Measurements from ENCODE around the gene EIF5B.

DNA sequence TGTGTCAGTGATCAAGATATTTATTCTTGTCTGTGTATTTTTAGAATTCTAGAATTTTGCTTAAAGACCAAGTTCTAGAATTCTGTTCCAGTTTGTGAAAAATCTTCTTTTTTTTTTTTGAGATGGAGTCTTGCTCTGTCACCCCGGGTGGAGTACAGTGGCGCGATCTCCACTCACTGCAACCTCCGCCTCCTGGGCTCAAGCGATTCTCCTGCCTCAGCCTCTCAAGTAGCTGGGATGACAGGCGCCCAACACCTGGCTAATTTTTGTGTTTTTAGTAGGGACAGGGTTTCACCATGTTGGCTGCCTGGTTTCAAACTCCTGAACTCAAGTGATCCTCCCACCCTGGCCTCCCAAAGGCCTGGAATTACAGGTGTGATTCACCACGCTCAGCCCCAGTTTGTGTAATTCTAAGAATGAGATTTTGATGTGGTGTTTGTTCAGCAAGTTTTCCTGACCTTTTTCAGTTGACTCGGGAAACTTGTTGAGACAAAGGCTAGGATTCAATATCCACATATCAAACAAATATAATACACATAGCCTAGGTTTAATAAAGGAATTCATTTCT lies 3.6 kb downstream of the EIF5B start:
- TF ChIP-seq POLR2AphosphoS5 (IDR thresholded peaks at IDR 0.05; ENCODE audit: low read depth, low read length): no peak
- no peak for TF ChIP-seq POLR2A (IDR thresholded peaks at IDR 0.05; ENCODE audit: low read depth, low read length)

All from GM12892 (cell line).